Stimulated activated naive CD8-positive, alpha-beta T cell treated with anti-CD3 and anti-CD28 coated beads, Interleukin-15, amount 100 ng/mL, for 72 hours (primary cell): ENCODE data around the gene HNRNPUL2.

Experiments
- ATAC-seq: fragments of 150-1000 bp; cut with Tn5 transposase; 2 replicates; pipeline ENCODE4 v1.10.0; 2021; ENCODE audit warnings: mild to moderate bottlenecking, moderate library complexity
- DNase-seq, 2 donors: peaks; one replicate each; pipeline ENCODE4 v3.0.0; 2021 to 2022
- H3K27ac Mint-ChIP-seq, 2 donors: one replicate each; pipeline ENCODE4 v1.8.0; 2022; ENCODE audit warnings: mild to moderate bottlenecking in 2 of 2, mixed read lengths in 2 of 2, moderate library complexity in 2 of 2
- H3K27me3 Mint-ChIP-seq: one replicate; pipeline ENCODE4 v1.8.0; 2022; ENCODE audit warnings: mixed read lengths
- H3K4me1 Mint-ChIP-seq: one replicate; pipeline ENCODE4 v1.8.0; 2022; ENCODE audit warnings: mild to moderate bottlenecking, mixed read lengths
- H3K4me3 Mint-ChIP-seq, 2 donors: one replicate each; pipeline ENCODE4 v1.8.0; 2022; ENCODE audit warnings: mild to moderate bottlenecking in 2 of 2, mixed read lengths in 2 of 2, moderate library complexity in 1 of 2
- H3K9me3 Mint-ChIP-seq, 2 donors: one replicate each; pipeline ENCODE4 v1.8.0; 2022; ENCODE audit warnings: mixed read lengths in 2 of 2

The HNRNPUL2 gene

DNA sequence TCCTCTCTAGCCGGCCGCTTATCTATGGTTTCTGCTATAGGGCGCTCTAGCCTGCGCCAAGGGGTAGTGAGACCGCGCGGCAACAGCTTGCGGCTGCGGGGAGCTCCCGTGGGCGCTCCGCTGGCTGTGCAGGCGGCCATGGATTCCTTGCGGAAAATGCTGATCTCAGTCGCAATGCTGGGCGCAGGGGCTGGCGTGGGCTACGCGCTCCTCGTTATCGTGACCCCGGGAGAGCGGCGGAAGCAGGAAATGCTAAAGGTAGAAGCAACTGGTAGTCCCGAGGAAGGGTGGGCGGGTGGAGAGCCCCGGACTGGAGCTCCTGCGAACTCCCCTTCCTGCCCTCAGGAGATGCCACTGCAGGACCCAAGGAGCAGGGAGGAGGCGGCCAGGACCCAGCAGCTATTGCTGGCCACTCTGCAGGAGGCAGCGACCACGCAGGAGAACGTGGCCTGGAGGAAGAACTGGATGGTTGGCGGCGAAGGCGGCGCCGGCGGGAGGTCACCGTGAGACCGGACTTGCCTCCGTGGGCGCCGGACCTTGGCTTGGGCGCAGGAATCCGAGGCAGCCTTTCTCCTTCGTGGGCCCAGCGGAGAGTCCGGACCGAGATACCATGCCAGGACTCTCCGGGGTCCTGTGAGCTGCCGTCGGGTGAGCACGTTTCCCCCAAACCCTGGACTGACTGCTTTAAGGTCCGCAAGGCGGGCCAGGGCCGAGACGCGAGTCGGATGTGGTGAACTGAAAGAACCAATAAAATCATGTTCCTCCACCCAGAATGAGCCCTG lies 55.5 kb downstream of the HNRNPUL2 start, which contains the start of the genes LBHD1 and UQCC3:
TSS of gene LBHD1 (minus strand) at position 660 of the 782 bp plus-strand sequence. CDS start 2,236 bp downstream, outside the sequence.
TSS of gene UQCC3 (plus strand) at position 66 of the 782 bp plus-strand sequence. CDS start at position 139, 73 bp downstream.
- DNase-seq (peak; percentile 78 to 88), ATAC-seq (peak; percentile 91)
- Mint-ChIP-seq H3K27me3 (no peaks in the 10 kb centered on the region), H3K27ac (peak within 1 kb of the TSS; percentile 98), H3K9me3 (no peaks in the 10 kb centered on the region), H3K4me3 (peak within 1 kb of the TSS; percentile 99), H3K4me1 (peaks cover 74% of the 10 kb centered on the region)

GRCh38 chr11:62671236-62671607 lies 56.0 kb downstream of the HNRNPUL2 start:
- Mint-ChIP-seq H3K27me3 (no peaks in the 10 kb centered on the region), H3K4me1 (peaks cover 74% of the 10 kb centered on the region), H3K4me3 (peak overlapping the region; percentile 99), H3K9me3 (no peaks in the 10 kb centered on the region), H3K27ac (peak overlapping the region; percentile 98)
- ATAC-seq = peak; percentile 35
- no peak for DNase-seq

DNA sequence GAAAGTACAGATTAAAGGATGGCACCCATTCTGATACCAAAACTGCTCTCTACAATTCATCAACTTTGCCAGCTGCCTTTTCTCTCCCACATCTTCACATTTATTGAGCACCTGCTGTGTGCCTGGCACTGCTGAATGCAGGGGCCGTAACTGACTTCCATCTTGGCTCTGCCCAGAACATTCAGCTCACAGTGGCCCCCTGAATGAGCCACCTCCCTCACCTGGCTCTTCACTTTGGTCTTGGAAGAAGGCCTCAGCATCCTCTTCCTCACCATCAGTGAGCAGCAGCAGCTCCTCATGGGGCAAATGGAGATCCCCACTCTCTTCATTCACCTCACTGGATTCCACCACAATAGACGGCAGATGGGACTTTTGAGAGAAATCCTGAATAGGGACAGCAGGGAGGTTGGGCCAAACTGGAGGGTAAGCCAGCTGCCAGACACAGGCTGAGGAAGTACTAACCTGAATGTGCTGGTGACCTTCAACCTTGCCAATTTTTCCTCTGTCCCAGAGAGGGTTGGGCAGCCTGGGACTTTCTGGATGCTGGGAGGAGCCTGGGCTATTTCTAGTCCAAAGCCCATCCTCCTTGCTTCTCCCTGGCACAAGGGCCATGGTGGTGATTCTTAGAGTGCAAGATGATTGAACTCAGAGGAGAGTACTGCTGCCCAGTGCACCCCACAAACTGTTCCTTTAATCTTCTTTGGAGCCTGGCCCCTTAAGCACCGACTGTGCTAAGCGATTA lies 57.7 kb downstream of the HNRNPUL2 start:
- Mint-ChIP-seq H3K27ac (peak overlapping the region in 1 of 2 donors; percentile 87), H3K4me3 (peak overlapping the region; percentile 99), H3K9me3 (no peaks in the 10 kb centered on the region), H3K4me1 (peaks cover 68% of the 10 kb centered on the region), H3K27me3 (no peaks in the 10 kb centered on the region)
- ATAC-seq = no peak
- no peak for DNase-seq

GRCh38 chr11:62667460-62667859 lies 59.8 kb downstream of the HNRNPUL2 start:
- no peaks in the 10 kb centered on the region for H3K27me3 Mint-ChIP-seq
- ATAC-seq (no peak), DNase-seq (no peak)
- H3K4me3 Mint-ChIP-seq = peak overlapping the region; percentile 91 to 95
- H3K27ac Mint-ChIP-seq = no peak overlapping the region
- peaks cover 70% of the 10 kb centered on the region for H3K4me1 Mint-ChIP-seq
- H3K9me3 Mint-ChIP-seq = no peaks in the 10 kb centered on the region

DNA sequence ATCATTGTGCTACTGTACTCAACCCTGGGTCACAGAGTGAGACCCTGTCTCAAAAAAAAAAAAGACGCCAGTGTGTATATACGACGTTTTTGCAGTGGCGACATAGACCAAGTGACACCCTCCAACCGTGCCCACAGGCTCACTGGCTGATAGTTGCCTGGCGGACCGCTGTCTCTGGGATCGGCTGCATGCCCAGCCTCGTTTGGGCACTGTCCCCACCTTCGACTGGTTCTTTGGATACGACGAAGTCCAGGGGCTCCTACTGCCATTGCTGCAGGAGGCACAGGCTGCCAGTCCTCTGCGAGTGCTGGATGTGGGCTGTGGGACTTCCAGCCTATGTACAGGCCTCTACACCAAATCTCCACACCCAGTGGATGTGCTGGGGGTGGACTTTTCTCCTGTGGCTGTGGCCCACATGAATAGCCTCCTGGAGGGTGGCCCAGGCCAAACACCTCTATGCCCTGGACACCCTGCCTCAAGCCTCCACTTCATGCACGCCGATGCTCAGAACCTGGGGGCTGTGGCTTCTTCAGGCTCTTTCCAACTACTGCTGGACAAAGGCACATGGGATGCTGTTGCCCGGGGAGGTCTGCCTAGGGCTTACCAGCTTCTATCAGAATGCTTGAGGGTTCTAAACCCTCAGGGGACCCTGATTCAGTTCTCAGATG lies 60.9 kb downstream of the HNRNPUL2 start:
- no peaks in the 10 kb centered on the region for H3K27me3 Mint-ChIP-seq
- no peaks in the 10 kb centered on the region for H3K9me3 Mint-ChIP-seq
- ATAC-seq = no peak
- peaks cover 66% of the 10 kb centered on the region for H3K4me1 Mint-ChIP-seq
- peak overlapping the region; percentile 91 to 95 for H3K4me3 Mint-ChIP-seq
- H3K27ac Mint-ChIP-seq = peak overlapping the region; percentile 57 to 74
- no peak for DNase-seq

DNA sequence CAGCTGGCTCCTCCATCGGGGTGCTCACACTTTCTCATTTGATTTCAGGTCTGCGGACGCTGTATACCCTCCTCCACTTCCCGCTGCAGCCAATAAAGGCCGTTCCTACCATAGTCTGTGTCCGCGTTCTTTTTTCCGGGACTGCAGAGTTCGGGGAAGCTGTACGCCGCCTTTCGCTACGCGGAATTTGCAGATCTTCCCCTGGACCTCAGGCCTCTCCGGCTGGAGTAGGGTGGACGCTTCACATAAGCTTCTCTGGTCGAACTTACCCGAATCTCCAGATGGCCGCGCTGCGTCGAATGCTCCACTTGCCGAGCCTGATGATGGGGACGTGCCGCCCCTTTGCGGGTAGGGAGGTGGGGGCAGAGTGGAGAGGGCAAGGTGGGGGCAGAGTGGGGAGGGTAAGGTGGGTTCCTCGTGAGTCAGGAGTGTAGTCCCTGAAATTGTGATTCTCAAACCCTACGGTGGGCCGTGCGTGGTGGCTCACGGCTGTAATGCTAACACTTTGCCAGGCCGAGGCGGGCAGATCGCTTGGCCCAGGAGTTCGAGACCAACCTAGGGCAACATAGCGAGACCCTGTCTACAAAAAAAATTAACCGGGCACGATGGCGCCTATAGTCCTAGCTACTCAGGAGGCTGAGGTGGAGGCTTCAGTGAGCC lies 61.5 kb downstream of the HNRNPUL2 start:
- H3K27ac Mint-ChIP-seq = peak overlapping the region; percentile 98 to 99
- ATAC-seq (peak; percentile 56), DNase-seq (peak; percentile 59 to 69)
- no peaks in the 10 kb centered on the region for H3K9me3 Mint-ChIP-seq
- no peaks in the 10 kb centered on the region for H3K27me3 Mint-ChIP-seq
- peak overlapping the region; percentile 91 to 95 for H3K4me3 Mint-ChIP-seq
- H3K4me1 Mint-ChIP-seq = peaks cover 60% of the 10 kb centered on the region

GRCh38 chr11:62665075-62665598 lies 62.1 kb downstream of the HNRNPUL2 start, which contains the start of the genes C11orf98 and CSKMT:
C11orf98 (minus strand) TSS chr11:62665210; CDS start chr11:62665169, 41 bp downstream.
CSKMT (plus strand) TSS chr11:62665312; CDS start chr11:62665880, 568 bp downstream.
- H3K4me1 Mint-ChIP-seq = peaks cover 54% of the 10 kb centered on the region
- no peaks in the 10 kb centered on the region for H3K27me3 Mint-ChIP-seq
- peak within 1 kb of the TSS; percentile 91 to 95 for H3K4me3 Mint-ChIP-seq
- peak; percentile 97 for DNase-seq
- peak; percentile 91 for ATAC-seq
- peak within 1 kb of the TSS; percentile 98 to 99 for H3K27ac Mint-ChIP-seq
- no peaks in the 10 kb centered on the region for H3K9me3 Mint-ChIP-seq

- DNase-seq (peak in 1 of 2 donors; percentile 74), ATAC-seq (peak; percentile 75)
Measured at GRCh38 chr11:62664405-62665074, 62.7 kb downstream of the HNRNPUL2 start.

More at GRCh38 chr11:62664405-62665074, 62.7 kb downstream of the HNRNPUL2 start:
- Mint-ChIP-seq H3K27me3 (no peaks in the 10 kb centered on the region), H3K9me3 (no peaks in the 10 kb centered on the region), H3K27ac (peak overlapping the region; percentile 98 to 99), H3K4me3 (peak overlapping the region; percentile 91 to 95), H3K4me1 (peaks cover 48% of the 10 kb centered on the region)
